KG1 (cell line): ENCODE results near the gene CACTIN.
"Not testable (repeated sequence)": the region's sequence is repeated elsewhere in the genome, so short reads cannot be mapped to it uniquely, and the experiment has no call there.

Experiments
- DNase-seq: peaks from one replicate; lab custom pipeline; 2025; lab: John Stamatoyannopoulos, UW

Gene CACTIN

DNA sequence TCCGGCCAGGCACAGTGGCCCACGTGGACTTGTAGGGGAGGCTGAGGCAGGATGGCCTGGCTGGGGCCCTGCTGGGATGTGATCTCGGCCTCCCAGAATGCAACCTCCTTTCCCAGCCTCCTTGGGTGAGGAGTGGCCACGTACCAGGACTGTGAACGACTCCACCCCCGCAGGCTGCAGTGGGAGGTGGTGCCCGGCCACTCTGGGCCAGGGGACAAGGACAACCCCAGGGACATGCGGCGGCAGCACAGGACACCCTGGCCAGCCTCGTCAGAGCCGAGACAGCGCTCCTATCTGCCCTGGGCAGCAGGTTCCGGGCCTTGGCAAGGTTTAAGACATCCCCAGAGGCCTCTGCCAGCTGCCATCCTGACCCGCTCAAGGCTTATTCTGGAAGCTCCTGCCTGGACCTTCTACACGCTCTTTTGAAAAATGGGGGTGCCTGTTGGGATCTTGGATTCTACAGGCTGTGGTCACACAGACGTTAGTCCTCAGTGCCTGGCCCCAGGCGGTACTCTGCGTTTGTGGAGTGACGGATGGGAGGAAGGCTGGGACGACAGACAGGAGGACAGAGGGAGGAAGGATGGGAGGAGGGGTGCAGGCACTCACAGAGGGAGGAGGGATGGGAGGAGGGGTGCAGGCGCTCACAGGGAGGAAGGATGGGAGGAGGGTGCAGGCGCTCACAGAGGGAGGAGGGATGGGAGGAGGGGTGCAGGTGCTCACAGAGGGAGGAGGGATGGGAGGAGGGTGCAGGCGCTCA, 19.9 kb upstream of the CACTIN start:
- DNase-seq: no peak

DNA sequence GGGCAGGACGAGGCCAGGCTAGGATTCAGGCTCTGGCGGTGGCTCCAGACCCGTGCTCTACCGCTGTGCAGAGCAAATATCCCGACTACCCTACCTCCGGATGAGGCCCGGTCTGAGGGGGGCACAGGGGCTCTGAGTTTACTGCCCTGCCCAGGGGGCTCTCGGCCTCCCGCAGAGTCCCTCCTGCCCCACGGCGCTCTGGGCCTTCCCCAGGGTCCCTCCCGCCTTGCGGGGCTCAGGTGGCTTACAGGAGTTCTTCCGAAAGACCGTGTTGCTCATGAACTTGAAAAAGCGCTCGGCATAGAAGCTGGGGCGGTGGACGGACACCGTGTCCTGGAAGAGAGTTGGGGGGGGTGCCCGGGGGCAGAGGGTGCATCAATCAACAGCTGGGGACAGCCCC, 19.1 kb upstream of the CACTIN start:
- no peak for DNase-seq

DNA sequence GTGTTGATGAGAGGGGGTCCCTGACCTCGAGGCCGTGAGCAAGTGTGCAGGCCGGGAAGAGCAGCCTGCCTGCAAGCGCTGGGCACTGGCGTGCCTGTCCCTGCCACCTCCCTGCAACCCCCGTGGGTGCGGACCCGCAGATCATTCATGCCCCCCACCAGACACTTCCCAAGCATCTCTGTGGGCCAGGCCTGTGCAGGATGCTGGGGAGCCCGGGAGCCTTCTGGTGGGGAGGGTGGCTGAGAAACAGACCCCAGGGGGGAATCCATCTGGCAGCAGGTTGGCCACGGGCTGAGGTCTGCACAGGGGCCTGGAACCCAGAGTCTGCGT, 18.4 kb upstream of the CACTIN start:
- DNase-seq: no peak

DNA sequence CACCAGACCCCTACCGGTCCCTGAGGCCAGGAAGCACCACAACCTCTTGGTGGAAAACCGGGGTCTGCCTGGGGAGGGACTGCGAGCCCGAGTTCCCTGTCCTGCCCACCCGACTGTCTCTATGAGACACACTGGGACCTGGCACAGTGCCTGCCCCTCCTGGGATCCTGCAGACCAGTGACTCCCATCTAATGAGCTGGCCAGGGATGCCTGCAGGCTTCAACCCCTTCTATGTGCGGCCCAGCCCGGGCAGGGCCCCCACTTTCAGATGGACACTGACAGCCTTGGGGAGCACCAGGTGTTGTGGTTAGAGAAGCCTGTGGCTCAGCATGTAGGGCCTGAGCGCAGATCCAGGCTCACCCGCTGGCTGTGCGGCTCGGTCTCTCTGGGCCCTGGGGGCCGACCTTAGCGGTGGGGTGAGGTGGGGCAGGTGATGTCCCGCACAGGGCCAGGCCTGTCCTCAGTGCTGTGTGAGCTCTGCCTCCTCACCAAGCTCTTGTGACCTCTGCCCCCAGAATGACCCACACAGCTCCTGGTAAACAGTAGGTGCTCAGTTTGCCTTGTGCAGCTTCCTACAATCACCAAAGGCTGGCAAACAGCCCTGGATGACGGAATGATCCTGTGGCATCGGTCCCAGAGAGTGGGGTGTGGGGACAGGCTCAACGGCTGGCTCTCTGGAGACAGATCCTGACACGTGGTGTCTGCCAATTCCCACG, 17.9 kb upstream of the CACTIN start:
- DNase-seq: no peak

DNA sequence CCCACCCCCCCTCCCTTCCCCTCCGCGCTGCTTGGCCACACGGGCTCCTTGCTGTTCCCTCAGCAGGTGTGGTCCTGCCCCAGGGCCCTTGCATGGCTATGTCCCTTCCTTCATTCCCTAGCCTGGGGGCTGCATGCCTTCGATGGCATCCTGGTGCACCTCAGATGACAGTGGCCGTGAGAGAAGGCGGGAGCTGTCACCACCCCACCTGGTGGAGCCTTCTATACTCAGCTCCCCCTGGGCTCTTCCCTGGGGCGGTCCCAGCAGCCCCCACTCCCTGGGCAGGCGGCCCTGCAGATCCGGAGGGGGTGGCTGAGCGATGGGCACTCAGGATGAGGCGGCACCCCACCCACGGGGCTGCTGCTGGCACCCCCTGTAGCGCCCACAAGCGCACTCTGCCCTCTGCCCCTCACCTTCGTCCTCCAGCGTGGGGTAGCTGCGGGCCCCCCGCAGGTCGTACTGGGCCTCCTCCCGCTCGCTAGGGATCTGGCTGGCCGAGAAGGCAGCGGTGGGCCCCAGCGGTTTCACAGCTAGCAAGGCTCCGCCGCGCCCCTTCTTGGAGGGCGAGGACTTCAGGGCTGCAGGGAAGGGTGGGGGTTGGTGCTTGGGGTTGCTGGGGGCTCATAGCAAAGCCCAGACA, 17.2 kb upstream of the CACTIN start:
- no peak for DNase-seq

DNA sequence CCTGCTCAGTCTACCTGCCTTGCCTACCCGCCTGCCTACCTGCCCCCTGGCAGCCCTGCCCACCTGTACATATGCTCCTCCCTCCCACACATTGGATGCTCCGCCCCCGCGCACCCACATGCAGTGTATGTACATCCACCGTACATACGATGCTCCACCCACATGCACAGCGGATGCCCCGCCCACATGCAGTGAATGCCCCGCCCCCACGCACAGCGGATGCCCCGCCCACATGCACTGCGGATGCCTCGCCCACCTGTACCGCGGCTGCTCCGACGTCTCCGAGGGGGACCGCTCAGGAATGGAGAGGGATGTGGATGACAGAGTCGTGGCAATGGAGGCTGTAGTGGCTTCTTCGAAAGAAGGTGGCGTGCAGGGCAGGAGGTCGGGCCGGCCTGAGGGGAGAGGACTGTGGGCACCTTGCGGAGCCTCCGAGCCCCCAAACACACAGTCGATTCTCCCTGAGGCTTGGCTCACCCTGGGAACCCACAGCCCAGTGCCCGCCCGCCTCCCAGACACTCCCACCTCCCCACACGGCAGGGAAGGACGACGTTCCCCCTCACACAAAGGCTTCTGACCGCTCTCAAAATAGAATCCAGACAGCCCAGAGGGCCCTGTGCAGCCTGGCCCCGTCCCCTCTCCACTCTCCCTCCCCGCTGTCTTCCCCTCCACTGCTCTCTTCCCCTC, 16.5 kb upstream of the CACTIN start:
- DNase-seq: no peak

DNA sequence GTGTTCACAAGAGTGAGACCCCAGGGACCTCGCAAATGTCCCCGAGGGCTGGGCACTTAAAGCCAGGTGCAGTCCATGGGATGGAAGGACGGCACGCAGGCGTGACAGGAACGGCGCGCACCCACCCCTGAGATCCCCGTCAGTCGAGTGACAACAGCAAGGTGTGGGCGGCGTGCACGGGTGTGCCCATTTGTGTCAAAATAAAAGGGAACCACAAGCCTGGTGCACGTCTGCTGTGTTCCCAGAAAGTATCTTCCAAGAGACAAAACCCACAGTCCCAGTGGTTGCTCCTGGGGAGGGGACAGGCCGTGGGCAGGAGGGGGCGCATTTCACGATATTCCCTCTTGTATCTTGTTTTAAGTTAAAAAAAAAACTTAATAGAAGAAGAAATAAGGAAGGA, 15.7 kb upstream of the CACTIN start:
- no peak for DNase-seq

DNA sequence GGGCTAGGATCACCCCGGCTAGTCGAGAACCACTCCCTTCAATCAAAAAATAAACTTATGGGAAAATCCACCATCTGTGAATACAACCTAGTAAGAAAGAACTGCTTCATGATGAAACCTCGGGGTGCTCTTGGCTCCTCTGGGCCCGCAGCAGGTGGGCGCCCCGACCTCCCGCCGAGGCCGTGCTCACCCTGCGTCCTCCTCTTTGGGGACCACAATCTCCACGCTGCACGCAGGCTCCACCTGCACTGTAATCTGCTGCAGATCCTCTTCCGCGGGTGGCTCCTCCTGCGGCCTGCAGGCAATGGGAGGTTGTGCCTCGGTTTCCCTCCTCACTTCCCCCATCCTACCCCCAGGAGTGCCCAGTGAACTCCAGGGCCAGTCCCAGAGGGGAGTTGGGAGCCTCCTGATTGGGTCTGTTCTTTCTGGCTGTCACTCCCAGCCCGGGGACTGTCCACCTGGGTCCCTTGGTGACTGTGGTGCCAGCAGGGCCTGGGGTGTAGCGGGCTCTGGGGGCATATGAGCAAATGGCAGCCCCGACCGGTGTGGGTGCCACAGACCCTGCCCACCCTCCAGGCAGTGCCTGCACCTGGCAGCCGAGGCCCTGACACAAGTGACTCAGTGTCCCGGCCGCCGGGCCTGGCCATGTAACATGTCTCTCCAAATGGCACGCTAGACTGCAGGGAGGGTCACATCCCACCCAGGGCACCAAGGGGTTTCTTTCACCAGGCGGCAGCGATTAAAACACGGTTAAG, 15.1 kb upstream of the CACTIN start:
- no peak for DNase-seq

DNA sequence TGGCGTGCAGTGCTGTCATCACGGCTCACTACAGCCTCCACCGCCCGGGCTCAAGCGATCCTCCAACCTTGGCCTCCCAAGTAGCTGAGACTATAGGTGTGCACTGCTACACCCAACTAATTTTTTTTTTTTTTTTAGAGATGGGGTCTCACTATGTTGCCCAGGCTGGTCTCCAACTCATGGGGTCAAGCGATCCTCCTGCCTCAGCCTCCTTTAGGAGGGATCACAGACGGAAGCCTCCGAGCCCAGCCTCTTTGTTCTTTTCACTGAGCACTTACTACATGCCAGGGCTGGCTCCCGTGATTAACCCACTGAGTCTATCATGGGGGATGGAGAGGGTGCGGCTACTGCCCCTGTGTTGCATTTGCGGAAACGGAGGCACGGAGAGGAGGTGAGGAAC, 12.9 kb upstream of the CACTIN start:
- DNase-seq: no peak

DNA sequence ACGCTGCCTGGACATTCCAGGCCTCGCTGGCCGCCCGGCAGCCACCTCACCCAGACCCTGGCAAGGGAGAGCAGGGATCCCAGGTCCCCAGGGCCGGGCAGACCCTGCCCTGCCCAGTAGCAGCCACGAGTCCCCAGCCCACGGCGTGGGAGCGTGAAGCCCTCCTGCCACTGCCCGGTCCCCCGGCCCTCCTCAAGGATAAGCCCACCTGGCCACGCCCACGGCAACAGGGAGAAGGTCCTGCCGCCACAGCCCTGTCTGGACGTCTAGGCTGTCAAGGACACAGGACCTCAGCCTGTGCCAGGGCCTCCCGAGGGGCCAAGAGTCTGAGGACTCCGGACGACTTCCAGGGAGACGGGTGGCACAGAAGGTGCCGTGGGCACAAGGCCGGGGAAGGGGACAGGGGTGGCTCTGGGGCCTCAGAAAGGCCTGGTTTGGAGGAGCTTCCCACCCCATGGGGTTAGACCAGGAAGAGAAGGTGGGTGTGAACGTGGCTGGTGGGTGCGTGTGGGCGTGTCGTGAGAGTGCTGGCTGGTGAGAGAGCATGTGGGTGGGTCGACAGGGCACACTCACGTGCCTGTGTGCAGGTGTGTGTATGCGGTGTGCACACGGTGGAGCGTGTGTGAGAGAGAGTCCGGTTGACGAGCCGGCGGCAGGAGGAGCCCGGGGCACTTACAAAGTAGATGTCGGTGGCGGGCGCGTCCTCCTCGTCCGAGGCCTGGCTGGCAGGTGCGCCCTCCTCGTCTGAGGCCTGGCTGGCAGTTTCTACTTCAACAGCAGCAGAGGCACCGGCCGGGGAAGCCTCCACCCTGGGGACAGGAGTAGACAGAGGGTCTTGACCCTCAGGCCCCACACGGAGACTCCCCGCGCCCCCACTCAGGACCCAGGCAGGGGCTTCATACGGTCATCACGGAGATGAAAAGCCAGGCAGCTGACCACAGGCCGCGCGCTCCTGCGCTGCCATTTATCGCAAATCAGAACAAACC, 11.9 kb upstream of the CACTIN start:
- DNase-seq: no peak

DNA sequence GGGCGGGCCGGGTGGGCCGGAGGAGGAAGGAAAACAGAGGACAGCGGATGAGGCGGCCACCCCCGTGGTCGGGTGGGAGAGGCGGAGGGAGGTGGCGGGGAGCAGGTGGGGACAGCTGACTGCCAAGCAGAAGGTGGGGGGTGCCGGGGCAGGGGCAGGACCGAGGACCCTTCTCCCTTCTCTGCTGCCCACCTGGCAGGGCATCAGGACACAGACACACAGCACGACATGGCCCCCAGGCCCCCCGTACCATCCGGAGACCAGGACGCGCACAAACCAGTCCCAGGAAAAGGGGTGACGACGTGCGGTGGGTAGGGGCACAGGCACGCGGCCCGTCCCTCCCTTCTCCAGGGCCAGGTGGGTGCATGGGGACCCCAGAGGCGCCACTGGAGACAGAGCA, 11.0 kb upstream of the CACTIN start:
- no peak for DNase-seq

DNA sequence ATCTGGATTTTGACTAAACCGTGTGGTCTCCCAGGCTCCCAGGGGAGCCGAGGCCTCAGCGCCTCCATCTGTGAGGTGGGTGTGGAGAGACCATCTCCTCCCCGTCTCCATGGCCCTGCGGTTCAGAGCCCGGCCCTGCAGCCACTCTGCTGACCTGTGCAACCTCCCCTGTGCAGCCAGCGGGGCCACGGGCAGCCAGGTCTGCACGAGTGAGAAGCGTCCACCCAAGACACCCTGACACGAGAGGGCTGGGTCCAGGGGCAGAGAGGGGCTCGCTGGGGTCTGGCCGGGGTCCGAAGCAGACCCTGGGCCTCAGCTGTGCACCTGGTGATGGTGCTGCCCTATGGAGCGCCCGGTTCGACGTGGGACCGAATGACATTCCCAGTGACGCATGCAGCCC, 10.4 kb upstream of the CACTIN start:
- DNase-seq: no peak

DNA sequence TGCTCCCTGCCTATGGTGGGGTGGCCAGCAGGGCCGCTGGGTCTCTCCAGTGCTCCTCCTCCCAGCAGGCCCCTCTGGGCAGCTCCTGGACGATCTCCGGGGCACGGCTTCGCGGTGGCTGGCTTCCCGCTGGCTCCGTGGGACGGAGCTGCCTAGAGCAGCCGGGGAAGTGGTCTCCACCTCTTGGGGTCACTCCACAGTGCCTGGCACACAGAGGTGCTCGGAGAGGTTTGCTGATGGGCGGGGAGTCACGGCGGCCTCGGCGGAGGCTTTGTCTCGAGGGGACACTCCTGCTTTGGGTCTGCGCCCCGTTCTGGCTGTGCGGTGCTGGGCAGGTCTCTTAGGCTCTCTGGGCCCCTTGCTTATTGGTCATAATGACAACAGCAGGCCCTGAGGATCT, 9.9 kb upstream of the CACTIN start:
- DNase-seq: no peak

DNA sequence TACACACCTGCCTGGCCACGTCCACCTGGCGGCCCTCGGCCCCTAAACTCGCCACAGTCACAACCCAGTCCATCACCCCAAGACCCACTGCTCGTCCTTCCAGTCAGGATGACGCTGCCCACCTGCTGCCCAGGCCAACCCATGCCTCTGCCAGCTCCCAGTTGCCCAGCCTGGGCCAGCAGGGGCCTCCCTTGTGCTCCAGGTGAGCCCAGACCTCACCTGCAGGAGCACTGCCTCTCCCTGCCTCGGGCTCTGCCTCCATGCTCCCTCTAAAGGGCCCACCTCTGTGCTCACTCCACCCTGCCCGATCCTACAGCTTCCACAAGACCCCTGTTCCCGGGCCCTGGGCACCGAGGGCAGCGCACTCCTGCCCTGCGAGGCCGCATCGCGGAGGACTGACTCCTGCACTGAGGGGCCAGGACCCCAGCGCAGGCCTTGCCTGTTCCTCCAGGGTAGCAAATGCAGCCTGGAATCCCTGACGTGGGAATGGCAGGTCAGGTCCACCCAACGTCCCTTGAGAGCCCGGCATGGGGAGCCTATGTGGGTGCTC, 8.0 kb upstream of the CACTIN start:
- no peak for DNase-seq

DNA sequence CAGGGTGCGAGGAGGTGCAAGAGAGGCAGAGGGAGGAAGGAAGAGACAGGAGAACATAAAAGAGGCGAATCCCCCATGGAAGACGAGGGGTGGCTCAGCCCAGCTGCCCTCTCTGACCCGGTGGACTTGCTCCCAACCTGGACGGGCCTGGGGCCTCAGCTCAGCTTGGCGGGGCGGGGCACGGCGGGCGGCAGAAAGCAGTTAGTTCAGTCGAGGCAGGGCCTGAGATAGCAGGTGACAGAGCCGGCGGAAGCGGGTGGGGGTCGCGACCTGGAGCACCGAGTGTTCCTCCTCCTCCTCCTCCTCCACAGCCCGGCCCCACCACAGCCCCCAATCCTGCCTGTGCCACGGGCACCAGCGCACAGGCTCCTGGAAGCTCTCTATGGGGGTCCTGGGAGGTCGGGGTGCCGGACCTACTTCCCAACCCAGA, 7.0 kb upstream of the CACTIN start:
- no peak for DNase-seq

DNA sequence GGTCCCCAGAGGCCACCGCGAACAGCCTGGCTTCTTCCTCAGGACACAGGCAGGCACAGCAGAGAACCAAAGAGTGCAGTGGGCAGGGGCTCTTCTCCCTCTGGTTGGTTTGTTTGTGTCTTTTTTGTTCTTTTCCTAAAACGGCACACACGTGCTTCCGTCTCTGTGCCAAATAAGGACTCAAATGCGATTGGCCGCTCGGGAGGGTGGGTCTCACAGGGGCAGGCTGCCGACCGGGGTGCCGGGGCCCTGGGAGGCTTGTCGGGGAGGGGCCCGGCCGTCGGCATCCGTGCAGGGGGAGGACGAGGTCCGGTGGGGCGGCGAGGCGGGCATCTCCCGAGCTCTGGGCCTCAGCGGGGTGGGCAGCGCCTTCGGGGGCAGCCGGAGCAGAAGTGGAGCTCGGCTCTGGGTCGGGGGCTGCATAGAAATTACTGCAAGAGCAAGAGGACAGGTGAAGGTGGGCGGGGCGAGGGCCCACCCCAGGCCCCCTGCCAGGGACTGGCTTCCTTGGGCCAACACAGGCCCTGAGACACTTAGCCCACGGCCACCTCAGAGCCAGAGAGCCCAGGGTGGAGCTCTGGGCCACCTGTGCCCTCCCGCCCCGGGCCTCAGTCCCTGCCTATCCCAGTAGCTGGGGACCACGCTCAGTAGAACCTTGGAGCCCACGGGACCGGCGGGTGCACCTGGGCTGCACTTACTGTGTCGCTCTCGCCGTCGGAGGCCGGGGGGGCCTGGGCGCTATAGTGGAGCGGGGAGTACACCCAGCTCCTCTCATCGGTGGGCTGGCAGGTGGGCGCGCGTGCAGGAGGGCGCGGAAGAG, 6.4 kb upstream of the CACTIN start:
- no peak for DNase-seq

DNA sequence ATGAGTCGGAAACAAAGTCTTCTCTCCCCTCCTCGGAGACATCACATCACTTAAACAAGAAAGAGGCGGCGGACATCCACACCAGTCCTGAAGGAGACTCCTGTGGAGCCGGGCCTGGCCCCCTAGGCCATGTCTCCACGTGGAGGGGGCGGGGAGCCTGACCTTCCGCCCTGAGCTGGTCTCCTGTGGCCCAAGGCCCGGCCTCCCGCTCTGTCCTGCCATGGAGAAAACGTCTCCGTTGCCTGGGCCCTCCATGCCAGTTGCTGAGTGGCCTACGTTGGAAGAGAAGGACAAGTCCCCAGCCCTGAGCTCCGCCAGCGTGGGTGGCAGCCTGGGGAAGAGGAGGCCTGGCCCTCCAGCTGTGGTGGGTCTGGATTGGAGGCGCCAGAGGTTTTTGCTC, 5.5 kb upstream of the CACTIN start:
- no peak for DNase-seq

DNA sequence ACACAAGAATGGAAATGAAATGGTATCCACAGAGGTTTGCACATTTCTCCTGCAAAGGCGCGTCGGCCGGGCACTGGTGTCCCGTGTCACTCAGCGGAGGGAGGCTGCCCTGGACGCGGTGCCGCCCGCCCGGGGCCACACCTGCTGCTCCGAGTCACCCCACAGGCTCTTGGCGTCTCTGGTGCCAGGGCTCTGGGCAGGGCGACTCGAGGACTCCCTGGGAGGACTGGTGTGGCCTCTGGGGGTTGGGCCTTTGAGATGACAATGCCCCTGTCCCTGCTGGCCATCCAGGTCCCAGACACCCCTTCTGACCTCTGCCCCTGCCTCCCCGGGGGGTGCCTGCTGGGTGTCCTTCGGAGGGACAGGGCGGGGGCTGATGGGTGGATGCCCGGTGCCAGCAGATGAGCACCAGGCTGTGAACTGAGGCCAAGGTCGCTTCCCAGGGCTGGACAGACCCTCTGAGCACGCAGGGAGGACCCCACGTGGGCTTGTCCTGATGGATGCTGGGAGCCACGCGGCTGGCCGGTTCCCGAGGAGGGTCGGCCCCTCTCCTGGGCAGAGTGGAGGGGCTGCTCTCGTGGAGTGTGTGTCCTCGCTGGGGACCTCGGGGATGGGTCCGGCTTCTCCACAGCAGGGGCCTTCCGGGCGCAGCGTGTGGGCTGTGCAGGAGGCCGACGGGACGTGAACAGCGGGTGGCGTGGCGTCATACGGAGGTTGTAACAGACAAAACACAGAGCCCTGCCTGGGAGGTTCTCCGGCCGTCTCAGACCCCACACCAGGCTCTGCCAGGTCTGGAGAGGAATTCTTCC, 4.7 kb upstream of the CACTIN start:
- no peak for DNase-seq

DNA sequence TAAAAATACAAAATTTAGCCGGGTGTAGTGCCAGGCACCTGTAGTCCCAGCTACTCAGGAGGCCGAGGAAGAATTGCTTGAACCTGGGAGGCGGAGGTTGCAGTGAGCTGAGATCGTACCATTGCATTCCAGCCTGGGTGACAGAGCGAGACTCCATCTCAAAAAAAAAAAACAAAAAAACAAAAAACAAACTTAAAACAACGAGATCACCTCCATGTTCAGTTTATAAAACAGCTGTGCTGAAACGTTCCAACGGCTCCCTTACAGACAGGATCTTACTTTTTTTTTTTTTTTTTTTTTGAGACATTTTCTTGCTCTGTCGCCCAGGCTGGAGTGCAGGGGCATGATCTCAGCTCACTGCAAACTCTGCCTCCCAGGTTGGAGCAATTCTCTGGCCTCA, 2.2 kb upstream of the CACTIN start:
- not testable (repeated sequence) for DNase-seq
